Activated CD8-positive, alpha-beta memory T cell treated with anti-CD3 and anti-CD28 coated beads for 4 hours (primary cell): ENCODE measurements around the gene KRT31.
"Not testable (repeated sequence)": the region's sequence is repeated elsewhere in the genome, so short reads cannot be mapped to it uniquely, and the experiment has no call there.

Source experiments
- DNase-seq, 2 donors: peaks; one replicate each; pipeline ENCODE4 v3.0.0-alpha.2; 2020; ENCODE audit warnings: low read depth in 2 of 2

KRT31 gene

GRCh38 chr17:41396996-41397660, at the start of gene KRT31:
Gene KRT31 (minus strand): TSS chr17:41397608. CDS start chr17:41397539, 69 bp downstream.
- DNase-seq = no peak

- DNase-seq = no peak
Measured at GRCh38 chr17:41446806-41447205, 49.4 kb upstream of the KRT31 start.

GRCh38 chr17:41444640-41445039, 47.2 kb upstream of the KRT31 start:
- DNase-seq = no peak

DNA sequence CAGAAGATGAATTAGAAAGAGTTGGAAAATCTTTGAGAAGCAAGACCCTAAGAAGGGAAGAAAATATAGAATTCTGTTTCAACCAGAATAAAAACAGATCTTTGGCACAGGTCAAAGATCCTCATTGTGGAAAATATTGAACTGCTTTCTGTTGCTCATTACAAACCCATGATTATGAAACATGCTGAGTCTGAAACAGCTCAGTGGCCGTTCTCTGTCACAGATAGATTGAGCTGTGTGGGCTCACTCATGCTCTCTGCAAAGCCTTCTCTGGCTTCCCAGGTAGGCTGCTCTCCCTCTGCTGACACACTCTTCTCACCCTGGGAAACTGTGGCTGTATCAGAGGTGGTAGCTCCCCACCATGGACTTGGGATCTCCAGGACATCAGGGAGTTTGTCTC, 46.8 kb upstream of the KRT31 start:
- DNase-seq = no peak

DNA sequence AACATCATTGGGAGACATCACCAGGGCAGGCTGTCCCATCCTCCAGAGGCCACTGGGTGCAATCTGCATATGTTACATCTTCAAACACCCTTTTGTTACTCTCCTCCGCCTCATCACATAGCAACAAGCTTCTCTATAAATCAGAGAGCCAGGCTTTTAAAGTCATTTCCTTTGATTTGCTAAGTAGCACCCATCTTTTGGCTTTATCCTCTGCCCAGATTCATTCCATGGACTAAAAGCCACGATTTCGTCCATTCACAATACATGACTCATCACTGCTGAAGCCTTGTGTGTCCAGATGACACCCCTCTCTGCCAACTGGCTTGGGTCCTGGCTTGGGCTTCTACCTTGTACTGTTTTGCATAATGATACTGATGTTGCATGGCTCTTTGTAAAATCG, 45.3 kb upstream of the KRT31 start:
- DNase-seq = no peak

GRCh38 chr17:41440531-41441033, 43.2 kb upstream of the KRT31 start, which contains the start of gene KRT38:
Gene KRT38 (minus strand): TSS chr17:41440983. CDS start chr17:41440921, 62 bp downstream.
- DNase-seq = no peak

- no peak for DNase-seq
Measured at GRCh38 chr17:41439375-41439774, 42.0 kb upstream of the KRT31 start.

- DNase-seq = no peak
Measured at GRCh38 chr17:41437769-41438168, 40.4 kb upstream of the KRT31 start.

DNA sequence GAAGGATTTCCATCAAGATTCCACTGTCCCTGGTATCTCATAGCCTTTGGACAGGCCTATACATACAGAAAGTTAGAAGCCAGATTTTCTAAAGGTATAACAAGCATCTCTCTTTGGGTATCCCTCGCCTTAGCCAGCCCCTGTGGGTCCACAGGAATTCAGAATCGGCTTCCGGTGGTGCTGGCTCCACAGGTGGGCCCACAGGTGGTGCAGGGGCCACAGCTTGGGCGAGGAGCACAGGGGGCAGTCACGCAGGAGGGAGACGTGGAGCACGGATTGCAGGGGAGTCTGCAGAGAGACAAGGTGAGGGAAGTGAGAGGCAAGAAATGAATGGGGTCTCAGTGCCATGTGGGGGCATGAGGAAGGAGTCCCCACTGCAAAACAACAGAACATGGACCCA, 39.8 kb upstream of the KRT31 start:
- DNase-seq = no peak

DNA sequence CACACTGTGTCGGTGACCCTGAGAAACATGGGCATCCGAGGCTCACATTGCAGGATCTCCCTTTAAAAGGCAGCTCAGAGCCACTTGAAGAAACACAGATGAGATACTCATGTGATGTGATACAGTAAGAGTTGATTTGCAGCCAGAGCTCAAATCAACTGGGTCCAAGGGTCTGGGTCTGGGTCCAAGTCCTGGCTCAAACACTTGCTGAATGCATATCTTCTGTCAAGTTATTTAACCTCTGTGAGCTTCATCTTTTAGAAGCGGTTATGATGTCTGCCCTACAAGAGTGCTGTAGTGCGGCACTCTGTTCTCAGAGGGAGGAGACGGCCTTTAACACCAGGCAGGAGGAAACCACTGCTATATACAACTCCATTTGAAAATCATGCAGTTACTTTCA, 37.0 kb upstream of the KRT31 start:
- DNase-seq = no peak

- no peak for DNase-seq
Measured at GRCh38 chr17:41434005-41434404, 36.6 kb upstream of the KRT31 start.

DNA sequence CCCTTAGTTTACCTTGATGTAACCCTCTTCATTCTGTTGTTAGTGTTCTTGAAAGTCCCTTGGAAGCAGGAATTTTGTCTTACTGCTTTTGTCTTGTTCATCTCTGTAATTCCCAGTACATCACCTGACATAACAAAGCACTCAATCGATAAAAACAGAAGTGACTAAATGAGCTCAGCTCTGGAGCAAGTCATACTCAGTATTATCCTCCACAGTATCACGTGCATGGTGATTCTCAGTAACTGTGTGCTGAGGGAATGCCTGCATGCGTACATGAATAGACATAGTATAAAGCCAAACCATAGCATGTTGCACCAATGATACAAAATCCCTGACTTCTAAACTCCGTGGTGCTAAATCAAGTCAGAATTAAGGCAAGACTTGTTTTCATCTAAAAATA, 36.2 kb upstream of the KRT31 start:
- no peak for DNase-seq

DNA sequence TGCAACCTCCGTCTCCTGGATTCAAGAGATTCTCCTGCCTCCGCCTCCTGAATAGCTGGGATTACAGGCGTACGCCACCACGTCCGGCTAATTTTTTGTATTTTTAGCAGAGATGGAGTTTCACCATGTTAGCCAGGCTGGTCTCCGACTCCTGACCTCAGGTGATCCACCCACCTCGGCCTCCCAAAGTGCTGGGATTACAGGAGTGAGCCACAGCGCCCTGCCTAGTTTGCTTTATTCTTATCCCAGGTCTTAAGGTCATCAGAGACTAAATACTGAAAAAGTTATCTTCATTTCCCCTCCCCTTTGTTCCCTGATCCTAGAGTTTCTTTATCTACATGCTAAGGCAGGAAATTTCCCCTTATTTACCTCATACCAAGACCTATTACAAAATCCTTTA, 33.0 kb upstream of the KRT31 start:
- DNase-seq = not testable (repeated sequence)

- DNase-seq = no peak
Measured at GRCh38 chr17:41429667-41430066, 32.3 kb upstream of the KRT31 start.

- no peak for DNase-seq
Measured at GRCh38 chr17:41428591-41429291, 31.3 kb upstream of the KRT31 start.

DNA sequence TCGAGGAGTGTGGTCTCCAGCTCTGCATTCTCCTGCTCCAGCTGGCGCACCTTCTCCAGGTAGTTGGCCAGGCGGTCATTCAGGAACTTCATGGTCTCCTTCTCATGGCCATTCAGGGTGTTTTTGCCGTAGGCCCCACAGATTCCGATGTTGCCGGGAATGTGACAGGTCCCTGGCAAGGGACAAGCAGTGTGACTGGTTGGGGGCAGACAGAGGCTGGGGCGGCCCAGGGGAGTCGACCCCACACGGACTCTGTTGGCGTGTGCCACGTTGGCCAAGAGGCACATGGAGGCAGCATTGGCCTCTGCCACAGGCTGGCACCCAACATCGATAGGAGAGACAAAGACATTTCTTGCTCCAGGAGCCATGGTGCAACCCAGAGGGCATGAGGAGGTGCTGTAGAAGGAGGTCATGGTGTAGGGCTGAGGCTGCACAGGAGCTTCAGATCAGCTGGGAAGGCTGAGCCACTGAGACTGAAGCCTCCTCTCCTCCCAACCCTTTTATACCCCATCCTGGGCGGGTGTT, 26.8 kb upstream of the KRT31 start, which contains the start of gene KRT37:
Gene KRT37, minus strand, starts transcription at position 475 of the 525 bp plus-strand sequence. Its CDS starts 62 bp downstream, at position 413.
- no peak for DNase-seq

DNA sequence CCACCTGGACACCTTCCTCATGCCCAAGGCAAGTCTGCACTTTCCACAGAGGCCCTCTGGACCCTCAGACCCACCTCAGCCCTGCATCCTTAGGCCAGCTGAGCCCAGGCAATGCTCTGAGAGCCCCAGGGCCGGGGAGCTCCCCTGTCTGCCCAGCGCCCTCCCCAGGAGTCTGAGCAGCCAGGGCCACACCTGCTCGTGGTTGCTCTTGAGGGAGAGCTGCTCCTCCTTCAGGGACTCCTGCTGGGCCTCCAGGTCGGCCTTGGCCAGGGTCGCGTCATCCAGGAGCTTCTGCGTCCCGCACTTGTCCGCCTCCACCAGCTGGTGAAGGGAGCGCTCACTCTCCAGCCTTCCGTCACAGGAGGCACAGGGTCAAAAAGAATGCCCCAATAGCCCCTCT, 25.2 kb upstream of the KRT31 start:
- DNase-seq = not testable (repeated sequence)

- no peak for DNase-seq
Measured at GRCh38 chr17:41421617-41422016, 24.2 kb upstream of the KRT31 start.

DNA sequence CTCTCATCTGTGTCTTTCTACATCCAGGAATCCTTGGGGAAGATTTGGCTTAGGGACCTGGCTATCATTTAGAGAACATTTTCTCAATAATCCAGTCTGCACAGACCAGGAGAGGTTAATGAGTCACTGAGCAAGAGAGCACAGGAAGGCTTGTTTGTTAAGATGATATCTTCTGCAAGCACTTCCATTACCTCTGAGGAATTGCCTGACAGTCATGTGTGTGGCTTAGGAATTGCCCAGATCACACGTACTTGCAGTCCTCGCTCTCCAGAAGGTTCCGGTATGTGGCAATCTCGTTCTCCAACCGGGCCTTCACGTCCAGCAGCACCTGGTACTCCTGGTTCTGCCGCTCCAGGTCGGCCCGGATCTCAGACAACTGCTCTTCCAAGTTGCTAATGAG, 23.7 kb upstream of the KRT31 start:
- no peak for DNase-seq

DNA sequence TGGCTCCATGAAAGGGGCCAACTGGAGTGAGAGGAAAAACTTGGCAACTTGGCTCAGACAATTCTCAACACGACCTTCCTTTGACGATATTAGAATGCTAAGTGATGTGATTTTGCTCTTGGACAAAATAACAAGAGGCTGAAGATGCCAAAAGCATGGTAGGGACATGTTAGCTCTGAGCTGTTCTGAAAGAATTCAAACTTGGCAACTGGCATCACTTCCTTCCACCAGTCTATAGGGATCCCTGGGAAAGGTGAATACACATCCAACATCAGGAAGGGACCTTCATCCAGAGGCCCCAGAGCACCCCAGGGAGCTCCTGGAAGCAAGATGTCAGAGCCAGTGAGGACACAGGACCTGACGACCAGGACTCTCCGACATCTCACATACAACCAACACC, 22.7 kb upstream of the KRT31 start:
- no peak for DNase-seq

- no peak for DNase-seq
Measured at GRCh38 chr17:41419716-41420115, 22.3 kb upstream of the KRT31 start.

DNA sequence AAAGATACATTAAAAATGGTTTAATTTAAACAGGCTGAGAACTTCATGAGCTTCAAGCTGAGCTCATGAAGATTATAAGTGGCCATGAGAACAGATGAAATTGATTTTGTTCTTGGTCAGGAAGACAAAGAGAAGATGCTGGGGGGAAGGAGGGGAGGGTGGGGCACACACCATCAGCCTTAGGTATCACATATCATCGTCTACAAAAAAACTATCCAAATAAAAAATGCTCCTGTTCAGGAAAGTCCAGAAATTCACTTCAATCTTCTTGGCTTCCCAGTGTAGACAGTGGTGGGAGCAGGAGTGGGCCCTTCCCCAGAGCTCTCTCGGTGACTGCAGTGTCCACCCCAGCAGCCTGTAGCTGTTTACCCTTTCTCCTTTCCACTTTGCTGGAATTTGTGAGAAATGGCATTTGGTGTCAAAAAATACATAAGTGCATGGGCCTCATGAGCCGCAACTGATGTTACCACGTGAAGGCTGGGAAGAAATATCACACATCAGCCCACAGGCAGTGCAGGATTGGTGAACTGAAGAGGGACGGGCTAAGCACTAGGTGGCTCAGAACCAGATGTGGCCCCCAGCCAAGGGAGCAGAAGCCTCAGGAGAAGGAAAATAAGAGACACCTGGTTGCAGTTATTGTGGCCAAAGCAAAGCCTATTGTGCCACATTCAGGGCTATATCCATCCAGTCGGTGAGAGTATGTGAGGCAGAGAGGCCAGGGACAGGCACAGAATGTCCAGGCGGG, 20.9 kb upstream of the KRT31 start:
- DNase-seq = no peak
